GM18909 (cell line): Measurements from ENCODE around the gene SMAP2.
"Not testable (repeated sequence)": the region's sequence is repeated elsewhere in the genome, so short reads cannot be mapped to it uniquely, and the experiment has no call there.

Experiments
- ATAC-seq: cut with Tn5 transposase; IDR thresholded peaks from one replicate; pipeline ENCODE4 v1.9.1; 2021; ENCODE audit warnings: mild to moderate bottlenecking; ENCODE audit not compliant: unreplicated experiment, poor library complexity

The SMAP2 gene

DNA sequence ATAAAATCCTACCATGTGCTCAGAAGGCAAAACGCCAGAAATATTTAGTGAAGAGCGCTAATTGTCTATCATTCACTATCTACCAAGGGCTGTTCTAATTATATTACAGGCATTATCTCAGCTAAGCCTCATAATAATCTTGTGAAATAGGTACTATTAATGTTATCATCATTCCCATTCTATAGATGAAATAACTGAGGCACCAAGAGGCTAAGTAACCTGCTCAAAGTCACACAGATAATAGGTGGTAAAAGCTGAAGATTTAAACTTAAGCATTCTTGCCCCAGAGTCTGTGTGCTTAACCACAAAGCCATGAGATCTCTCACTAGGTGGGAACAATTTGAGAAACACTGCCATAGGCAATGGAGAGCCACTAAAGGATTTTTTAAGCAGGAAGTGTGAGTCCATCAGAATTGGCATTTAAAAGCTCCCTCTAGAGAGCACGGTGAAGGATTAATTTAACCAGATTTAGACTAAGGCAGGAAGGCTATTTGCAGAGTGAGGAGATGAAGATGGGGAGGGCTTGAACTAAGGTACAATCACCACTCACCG, 1.7 kb upstream of the SMAP2 start:
- no peak for ATAC-seq

DNA sequence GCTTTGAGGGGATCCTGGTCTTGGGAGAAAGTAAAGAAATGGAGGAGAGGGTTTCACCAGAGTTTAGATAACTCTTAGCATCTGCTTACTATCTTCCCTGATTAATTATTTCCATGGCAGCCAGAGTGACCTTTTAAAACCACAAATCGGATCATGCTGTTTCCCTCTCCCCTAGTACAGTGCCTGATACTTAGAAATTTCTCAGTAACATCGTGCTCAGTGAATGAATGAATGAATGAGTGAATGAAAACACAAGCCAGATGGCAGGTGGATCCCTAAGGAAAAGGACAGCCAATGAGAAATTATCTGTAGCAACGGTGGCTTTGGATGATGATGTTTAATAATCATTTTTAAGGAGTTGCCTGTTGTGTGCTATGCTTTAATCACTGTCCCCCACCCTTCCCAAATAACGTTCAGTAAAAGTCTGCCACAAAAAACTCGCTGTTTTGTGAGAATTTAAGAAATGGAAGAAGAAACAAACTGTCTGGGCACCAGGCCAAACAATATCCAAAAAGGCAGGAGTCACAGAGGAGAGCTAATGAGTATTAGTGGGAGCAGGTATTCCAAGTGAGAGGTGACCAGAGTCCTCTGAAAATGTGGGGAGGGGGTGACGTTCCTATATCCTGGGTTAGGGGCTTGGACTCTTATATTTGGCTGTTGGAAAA, 737 bp upstream of the SMAP2 start:
- no peak for ATAC-seq

DNA sequence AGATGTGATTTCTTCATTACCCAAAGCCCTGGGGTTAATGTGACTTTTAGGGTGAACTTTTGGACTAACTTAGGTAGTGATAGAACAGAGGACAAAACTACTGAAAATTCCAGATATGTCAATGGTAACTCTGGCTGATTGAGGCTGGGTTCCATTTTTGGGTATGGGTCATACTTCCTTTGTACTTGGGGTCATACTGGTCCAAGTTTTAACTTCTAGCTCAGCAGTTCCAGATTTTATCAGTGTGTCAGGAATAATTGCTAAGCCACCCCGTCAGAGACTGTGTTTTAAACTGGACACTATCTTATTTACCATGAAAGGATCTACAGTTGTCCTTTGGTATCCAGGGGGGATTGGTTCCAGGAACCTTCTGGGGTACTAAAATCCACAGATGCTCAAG, 4.0 kb downstream of the SMAP2 start:
- no peak for ATAC-seq

DNA sequence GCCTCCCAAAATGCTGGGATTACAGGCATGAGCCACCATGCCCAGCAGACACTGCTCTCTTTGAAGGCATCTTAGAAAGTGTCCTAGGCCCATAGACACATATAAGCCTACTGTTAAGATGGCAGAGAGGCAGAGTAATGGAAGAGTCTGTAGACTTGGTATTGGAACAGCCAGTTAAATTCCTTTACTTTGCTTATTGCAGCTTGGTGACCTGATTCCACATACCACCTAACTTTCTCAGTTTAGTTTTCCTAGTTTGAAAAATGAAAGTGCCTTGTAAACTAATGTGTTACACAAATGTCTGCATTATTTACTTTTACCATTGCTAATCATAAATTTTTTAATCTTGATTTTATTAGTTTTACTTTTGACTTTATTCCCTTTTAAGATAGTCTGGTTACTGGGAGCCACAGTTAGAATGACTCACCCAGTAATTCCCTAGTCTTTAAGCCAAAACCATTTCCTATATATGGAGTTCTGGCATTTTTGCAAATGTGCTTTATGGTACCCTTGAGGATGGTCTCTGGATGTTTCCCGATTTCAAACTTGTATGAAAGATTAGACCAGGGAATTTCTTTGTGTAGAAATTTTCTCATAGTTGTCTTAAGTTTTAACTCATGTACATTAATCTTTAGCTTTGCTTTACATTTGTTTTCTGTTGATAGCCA, 6.4 kb downstream of the SMAP2 start:
- ATAC-seq = no peak

DNA sequence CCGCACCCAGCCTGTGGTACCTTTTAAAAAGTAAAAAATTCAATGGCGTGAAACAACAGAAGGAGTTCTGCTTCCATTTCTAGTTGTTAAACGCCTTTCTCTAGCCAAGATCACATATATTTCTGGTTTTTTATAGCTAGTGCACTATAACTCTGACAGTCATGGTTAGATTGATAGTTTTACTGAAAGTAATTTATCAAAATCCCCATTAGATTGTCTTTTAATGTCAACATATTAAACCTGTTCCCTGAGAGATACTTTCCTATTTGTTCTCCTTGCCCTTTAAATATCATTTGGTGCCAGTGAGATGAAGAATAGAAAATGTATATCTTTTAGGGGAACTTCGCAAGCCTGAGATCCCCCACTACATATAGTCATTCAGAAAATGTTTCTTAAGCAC, 7.3 kb downstream of the SMAP2 start:
- ATAC-seq = no peak

DNA sequence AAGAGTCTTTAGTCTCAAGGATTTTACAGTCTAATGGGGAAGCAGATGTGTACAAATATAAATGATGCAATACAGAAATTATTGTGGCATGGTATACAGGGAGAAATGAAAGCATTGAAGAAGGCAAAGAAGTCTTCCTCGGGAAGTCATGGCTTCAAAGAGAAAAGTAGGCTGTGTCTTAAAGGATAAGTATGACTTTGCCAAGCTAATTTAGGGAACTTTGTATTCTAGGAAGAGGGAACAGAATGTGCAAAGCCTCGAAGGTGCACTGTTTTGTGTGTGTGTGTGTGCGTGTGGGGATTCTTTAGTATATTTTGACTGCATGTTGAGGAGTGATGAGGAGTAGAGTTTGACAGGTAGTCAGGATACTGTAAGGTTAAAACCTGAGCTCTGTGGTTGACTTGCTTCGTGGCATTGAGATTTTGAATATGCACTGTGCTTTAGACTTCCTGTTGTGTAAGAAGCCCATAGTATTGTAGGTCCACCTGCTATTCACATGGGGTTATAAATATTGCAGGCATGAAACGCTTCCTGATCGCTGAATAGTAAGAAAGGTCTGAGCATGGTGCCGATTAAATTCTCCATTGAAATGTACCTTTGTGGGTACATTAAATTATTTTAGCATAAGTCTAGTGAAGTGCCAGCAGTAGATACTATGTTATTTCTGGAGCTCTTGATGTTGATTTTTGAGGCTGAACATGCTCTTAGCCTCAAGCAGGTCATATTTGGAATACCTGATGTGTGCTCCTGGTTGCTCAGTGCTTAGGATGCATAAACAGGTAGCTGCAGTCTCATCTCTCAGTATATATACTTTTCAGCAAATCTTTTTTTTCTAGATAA, 8.0 kb downstream of the SMAP2 start:
- ATAC-seq = no peak

DNA sequence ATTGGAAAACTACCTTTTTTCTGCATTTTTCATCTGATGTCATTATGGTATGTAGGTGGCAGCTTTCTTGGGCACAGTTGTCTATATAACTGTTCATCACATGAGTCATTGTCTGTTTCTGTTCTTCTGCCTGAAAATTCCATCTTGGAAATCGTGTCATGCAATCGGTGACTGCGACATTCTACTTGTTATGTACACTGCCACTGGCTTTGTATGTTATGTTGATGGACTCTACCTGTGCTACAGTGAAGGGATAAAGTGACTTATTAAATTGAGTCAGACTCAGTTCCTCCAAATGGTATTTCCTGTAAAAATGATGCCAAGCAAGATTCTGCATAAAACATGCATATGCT, 8.6 kb downstream of the SMAP2 start:
- no peak for ATAC-seq

DNA sequence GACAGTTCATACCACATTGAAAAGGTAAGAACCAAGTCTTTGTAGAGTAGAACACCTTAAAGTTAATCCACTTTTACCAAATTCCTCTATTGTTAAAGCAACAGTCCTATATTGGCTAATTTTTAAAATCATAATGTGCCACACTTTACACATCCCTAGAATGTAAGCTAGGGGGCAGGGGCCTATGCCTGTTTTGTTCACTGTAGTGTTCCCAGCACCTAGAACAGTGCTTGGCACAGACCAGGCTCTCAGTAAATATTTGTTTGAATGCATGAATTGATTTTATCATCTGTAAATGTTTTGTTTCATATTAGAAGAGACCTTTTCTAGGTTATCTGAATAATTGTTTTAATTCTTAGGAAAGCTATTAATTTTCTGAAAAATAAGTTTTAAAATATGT, 9.1 kb downstream of the SMAP2 start:
- ATAC-seq = no peak

DNA sequence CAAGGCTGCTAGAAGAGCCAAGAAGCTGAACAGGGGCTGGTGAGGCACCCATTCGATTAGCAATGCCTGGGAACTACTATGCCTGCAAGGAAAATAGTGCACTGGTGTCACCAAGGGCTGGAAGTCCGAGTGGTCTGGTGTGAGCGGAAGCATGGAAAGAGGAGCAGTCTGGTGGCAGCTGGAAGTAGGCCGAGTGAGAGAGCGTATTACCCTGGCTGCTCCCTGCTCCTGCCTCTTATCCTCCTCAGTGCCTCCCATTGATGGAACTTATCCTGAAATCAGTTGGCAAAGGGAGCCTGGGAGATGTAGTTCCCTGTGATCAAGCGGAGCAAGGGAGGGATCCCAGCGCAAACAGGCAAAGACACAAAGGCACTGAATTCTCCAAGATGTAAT, 9.6 kb downstream of the SMAP2 start:
- ATAC-seq = no peak

DNA sequence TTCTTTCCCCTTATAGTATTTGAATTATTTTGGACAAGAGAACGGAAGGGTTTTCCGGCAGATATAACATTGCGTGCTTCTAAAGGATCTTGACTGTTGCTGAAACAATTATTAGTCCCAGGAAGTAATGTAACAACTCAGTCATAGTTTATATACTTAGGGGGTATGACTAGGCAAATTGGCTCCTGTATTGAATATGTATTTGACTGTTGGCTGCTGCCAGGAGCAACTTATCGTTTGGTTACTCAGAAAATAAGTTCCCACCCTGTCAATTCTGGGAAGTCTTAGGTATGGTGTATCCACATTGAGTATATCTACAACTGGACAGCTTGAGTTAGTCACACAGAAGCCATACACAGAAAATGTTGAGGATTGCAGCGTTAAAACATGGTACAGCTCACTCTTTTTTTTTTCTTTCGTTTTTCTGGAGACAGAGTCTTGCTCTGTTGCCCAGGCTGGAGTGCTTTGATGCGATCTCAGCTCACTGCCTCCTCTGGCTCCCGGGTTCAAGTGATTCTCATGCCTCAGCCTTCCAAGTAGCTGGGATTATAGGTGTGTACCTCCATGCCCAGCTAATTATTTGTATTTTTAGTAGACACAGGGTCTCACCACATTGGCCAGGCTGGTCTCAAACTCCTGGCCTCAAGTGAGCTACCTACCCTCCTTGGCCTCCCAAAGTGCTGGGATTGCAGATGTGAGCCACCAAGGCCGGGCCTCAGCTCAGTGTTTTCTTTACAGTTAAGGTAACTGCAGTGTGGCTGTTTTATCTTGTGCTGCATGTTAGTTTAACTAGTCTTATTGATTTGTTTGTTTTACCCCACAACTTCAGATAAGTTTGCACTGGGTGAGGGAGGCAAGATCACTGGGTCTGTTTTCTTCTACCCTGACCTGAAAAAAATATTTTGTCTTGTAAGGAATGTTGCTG, 10.2 kb downstream of the SMAP2 start:
- ATAC-seq = no peak

DNA sequence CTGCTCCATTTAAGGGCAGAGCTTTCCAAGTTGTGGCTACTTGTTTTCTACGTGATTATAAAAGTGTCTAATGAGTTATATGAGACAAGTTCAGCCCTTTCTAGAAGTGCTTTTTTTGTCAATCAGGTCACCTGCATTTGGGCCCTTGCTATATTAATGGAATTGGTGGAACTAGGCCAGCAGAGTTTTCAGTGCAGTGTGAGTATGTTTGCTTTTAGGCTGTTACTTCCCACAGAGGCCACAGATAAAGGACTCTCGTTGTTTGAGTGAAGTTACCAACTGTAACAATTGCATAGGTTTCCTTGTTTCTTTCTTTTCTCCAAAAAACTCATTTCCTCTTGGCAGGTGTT, 10.9 kb downstream of the SMAP2 start:
- ATAC-seq = no peak

DNA sequence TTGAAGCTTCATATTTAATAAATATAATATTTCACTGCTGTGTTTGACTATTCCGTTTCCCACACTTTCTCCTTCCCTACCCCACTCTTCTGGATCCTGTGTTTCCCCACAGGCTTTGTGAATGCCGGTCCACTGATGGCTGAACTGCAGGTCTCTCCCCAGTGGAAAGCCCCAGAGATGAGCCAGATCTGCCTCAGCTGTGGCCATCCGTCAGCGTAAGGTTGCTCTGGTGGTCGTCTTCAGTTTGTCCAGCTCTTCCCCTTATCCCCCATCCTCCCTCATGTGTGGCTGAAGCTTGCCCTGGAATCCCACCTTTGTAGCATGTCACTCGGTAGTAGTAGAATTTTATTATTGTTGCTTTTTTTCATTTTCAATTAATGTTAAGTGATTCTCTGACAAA, 11.4 kb downstream of the SMAP2 start:
- ATAC-seq = no peak

DNA sequence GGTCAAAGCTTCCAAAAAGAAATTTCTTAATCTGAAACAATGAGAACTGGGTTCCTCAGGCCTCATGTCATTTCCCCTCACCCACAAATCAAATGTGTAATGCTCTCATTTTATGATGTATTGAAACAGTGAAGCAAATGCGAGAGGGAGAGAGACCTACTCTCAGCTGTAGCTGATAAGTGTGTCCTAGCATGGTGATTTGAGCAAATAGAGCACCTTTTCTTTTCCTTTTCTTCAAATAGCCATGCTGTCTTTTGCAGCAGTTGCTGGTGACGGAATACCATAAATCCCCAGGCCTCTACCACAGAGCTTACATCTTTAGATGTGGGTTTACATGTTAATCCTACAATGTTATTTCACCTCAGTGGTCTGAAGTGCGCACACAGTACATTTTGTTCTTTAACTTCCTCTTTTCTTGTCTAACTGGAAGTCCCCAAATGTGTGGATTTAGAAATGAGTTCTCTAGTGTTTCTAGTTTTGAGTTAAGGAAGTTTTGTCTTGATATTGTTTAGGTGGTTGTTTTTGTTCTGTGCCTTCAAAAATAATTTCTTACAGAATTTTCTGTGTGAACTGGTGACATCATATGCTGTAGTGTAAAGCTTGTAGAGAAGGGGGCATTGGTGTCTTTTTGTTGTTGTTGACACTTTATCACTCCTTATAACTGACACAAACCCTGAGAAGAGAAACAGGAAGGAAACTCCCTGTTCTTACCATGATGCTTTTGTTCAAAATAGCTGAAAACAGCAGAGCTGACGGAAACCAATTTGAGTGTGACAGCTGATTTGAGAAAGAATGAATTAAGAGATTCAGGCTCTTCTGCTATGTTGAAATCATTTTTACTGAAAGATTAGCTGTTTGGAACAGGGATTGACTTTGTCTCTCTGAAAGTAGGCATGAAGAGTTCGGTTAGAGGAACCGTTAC, 12.2 kb downstream of the SMAP2 start:
- ATAC-seq = peak; percentile 63

DNA sequence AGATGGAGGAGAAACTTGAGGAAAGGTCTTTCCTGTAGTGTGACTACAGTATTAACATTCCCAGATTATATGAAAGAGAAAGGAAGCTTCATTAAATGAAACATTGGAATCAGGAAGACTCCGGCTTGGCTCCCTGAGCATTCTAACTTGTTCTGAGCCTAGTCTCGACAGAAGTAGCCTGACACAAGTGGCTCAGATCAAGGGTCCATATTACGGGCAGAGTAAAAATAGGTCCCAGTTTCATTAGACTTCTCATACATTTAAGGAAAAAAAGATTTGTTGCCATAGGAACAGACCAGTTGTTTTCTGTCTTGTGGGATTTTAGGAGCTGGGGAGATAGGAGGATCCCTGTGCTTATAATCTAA, 12.8 kb downstream of the SMAP2 start:
- ATAC-seq = no peak

DNA sequence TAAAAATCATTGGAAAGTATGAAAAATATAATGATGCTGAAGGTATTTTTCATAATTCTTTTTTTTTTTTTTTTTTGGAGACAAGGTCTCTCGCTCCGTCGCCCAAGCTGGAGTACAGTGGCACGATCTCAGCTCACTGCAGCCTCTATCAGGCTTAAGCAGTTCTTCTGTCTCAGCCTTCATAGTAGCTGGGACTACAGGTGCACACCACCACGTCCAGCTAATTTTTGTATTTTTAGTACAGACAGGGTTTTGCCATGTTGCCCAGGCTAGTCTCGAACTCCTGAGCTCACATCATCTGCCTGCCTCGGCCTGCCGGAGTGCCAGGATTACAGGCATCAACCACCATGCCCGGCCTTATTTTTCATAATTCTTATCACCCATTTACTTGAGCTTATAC, 13.3 kb downstream of the SMAP2 start:
- no peak for ATAC-seq

DNA sequence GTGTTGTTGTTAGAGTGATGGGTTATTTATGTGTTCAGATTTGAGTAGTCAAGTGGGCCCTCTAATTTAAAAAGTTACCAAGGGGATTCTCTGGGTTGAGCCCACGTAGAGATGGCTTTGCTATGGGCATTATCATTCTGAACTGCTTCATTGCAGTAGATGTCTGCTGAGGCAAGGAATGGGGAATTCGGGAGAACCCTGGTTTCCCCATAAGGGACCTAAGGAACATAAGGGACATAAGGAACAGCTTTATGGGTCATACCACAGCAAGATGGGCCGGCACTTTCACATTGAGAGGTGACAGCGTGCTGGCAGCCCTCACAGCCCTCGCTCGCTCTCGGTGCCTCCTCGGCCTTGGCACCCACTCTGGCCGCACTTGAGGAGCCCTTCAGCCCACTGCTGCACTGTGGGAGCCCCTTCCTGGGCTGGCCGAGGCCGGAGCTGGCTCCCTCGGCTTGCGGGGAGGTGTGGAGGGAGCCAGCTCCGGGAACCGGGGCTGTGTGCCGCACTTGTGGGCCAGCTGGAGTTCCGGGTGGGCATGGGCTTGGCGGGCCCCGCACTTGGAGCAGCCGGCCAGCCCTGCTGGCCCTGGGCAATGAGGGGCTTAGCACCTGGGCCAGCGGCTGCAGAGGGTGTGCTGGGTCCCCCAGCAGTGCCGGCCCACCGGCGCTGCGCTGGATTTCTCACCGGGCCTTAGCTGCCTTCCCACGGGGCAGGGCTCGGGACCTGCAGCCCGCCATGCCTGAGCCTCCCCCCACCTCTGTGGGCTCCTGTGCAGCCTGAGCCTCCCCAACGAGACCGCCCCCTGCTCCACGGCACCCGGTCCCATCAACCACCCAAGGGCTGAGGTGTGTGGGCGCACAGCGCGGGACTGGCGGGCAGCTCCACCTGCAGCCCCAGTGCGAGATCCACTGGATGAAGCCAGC, 14.1 kb downstream of the SMAP2 start:
- ATAC-seq = not testable (repeated sequence)

DNA sequence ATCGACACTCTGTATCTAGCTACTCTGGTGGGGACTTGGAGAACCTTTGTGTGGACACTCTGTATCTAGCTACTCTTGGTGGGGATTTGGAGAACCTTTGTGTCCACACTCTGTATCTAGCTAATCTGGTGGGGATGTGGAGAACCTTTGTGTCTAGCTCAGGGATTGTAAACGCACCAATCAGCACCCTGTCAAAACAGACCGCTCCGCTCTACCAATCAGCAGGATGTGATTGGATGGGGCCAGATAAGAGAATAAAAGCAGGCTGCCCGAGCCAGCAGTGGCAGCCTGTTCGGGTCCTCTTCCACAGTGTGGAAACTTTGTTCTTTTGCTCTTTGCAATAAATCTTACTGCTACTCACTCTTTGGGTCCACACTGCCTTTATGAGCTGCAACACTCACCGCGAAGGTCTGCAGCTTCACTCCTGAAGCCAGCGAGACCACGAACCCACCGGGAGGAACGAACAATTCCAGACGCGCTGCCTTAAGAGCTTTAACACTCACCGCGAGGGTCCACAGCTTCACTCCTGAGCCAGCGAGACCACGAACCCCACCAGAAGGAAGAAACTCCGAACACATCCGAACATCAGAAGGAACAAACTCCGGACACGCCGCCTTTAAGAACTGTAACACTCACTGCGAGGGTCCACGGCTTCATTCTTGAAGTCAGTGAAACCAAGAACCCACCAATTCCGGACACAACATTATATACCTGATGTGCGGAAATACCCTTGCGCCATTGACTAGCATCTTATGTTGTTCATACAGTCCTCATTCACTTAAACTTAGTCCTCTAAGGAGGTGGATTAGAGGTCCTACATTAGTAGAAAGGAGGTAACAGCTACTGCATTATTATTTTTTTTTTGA, 15.2 kb downstream of the SMAP2 start:
- ATAC-seq = not testable (repeated sequence)
